ENCODE data around the gene MET.

DNA sequence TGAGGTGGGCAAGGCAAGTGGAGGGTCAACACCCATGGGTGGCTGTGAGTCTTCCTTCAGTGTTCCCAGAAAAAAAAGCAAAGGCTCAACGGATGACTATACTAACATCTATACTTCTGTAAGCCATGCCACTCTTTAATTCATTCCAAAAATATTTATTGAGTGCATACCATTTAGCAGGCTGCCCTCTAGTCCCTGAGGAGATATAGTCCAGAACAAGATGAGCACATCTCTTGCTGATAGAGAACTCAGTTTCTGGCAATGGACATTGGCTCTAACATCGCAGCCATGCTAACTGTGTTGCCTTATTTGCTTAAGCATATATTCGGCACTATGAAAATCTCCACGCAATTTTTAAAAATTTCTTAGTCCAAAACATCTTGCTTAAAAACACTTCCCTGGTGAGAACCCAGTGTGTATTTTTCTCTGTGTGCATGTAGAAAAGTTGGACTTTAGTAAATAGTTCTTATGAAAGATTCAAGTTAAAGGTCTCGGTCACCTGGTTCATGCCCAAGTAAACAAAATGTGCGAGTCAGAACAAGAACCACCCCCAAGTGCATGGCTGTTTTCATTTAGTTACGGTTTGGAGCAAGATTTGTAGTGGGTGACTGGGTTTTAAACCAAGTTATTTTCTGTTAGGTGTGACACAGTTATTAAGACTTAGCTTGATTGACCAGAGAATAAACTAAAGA is 69.8 kb downstream of the MET start:
- TF ChIP-seq, protein P1, sequence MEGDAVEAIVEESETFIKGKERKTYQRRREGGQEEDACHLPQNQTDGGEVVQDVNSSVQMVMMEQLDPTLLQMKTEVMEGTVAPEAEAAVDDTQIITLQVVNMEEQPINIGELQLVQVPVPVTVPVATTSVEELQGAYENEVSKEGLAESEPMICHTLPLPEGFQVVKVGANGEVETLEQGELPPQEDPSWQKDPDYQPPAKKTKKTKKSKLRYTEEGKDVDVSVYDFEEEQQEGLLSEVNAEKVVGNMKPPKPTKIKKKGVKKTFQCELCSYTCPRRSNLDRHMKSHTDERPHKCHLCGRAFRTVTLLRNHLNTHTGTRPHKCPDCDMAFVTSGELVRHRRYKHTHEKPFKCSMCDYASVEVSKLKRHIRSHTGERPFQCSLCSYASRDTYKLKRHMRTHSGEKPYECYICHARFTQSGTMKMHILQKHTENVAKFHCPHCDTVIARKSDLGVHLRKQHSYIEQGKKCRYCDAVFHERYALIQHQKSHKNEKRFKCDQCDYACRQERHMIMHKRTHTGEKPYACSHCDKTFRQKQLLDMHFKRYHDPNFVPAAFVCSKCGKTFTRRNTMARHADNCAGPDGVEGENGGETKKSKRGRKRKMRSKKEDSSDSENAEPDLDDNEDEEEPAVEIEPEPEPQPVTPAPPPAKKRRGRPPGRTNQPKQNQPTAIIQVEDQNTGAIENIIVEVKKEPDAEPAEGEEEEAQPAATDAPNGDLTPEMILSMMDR (IDR thresholded peaks at IDR 0.05; ENCODE audit: insufficient read depth, low read length, poor library complexity, severe bottlenecking), result no peak
- TF ChIP-seq EZH2phosphoT487 (conservative IDR thresholded peaks at IDR 0.05; ENCODE audit: low read length), result no peak

All from SU-DHL-6 (cell line).